ENCODE data around the gene CDC34.
A peak's percentile ranks its signal among the peaks of the same experiment; 100 is the strongest.

Gene CDC34

GRCh38 chr19:574658-575526 is 43.3 kb downstream of the CDC34 start:
- H3K4me3 ChIP-seq (ENCODE audit: low read depth, low read length): peak overlapping the region; percentile 37
- TF ChIP-seq CTCF (IDR thresholded peaks at IDR 0.05; ENCODE audit: low read depth, low read length): no peak

- H3K4me3 ChIP-seq (ENCODE audit: low read depth, low read length): no peak overlapping the region; the same call in 1 of the 2 replicates
- no peak for TF ChIP-seq CTCF (IDR thresholded peaks at IDR 0.05; ENCODE audit: low read depth, low read length)
These were observed 44.3 kb downstream of the CDC34 start for GRCh38 chr19:575527-576506.

GRCh38 chr19:576768-577438 is 45.3 kb downstream of the CDC34 start:
- no peak for TF ChIP-seq CTCF (IDR thresholded peaks at IDR 0.05; ENCODE audit: low read depth, low read length)
- no peak overlapping the region for H3K4me3 ChIP-seq (ENCODE audit: low read depth, low read length)

GRCh38 chr19:577439-578392 is 46.2 kb downstream of the CDC34 start:
- H3K4me3 ChIP-seq (ENCODE audit: low read depth, low read length): no peak overlapping the region
- TF ChIP-seq CTCF (IDR thresholded peaks at IDR 0.05; ENCODE audit: low read depth, low read length): no peak

GRCh38 chr19:579111-579841 is 47.7 kb downstream of the CDC34 start:
- H3K4me3 ChIP-seq (ENCODE audit: low read depth, low read length): no peak overlapping the region
- no peak for TF ChIP-seq CTCF (IDR thresholded peaks at IDR 0.05; ENCODE audit: low read depth, low read length)

GRCh38 chr19:579842-580155 is 48.2 kb downstream of the CDC34 start:
- no peak for TF ChIP-seq CTCF (IDR thresholded peaks at IDR 0.05; ENCODE audit: low read depth, low read length)
- no peak overlapping the region for H3K4me3 ChIP-seq (ENCODE audit: low read depth, low read length)
